GM11168 (cell line): ENCODE data around the gene PRPF18.

Experiments used
- in situ Hi-C: fragments of 300-500 bp; cut with MboI; formaldehyde crosslinking; loops from one replicate; pipeline ENCODE4 v1.12.0; 2022; ENCODE audit warnings: low sequenced_read_pairs; ENCODE audit not compliant: unreplicated experiment

The PRPF18 gene

GRCh38 chr10:13636776-13637175, 50.0 kb downstream of the PRPF18 start:
- in situ Hi-C loops: no loop called here

DNA sequence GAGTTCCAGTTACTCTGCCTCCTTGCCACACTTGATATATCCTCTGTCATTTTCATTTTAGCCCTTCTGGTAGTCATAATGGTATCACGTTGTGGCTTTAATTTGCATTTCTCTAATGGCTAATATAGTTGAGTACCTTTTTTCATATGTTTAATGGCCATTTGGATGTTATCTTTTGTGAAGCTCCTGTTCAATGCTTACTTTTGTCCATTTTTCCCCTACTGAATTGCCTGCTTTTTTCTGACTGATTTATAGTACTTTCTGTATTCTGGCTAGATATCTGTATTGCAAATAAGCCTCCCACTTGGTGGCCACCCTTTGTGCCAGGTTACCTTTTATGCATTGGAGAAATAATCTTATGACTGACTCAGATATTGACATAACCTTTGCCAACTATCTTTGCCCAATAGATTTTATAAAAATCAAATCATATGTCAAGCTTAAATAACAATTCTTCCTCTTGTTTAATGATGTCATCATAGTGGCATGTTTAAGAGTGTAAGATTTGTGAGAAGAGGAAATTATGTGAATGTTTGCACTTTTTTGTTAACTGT, 50.6 kb downstream of the PRPF18 start:
- in situ Hi-C loops: no loop called here

- in situ Hi-C loops: no loop called here
Observed at GRCh38 chr10:13637894-13638293, 51.1 kb downstream of the PRPF18 start.

- in situ Hi-C loops: no loop called here
Observed at GRCh38 chr10:13642293-13642692, 55.5 kb downstream of the PRPF18 start.

DNA sequence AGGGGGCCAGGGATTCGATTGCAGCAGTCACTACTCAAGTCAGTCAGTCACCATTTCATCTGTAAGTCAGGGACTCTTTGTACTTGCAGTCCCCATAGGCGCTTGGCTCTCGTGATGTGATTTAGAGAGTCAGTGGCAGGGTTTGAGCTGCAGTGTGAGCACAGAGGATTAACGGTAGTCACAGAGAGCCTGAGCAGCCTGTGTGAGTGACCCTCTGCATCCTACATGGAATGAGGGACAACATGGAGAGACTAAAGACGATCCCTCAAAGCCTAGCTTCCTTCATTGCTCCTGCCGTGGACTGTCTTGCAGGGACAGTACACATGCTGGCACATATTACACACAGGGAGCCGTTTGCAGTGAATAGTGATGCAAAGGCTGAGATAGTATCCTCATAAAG, 56.3 kb downstream of the PRPF18 start:
- in situ Hi-C loops: no loop called here

DNA sequence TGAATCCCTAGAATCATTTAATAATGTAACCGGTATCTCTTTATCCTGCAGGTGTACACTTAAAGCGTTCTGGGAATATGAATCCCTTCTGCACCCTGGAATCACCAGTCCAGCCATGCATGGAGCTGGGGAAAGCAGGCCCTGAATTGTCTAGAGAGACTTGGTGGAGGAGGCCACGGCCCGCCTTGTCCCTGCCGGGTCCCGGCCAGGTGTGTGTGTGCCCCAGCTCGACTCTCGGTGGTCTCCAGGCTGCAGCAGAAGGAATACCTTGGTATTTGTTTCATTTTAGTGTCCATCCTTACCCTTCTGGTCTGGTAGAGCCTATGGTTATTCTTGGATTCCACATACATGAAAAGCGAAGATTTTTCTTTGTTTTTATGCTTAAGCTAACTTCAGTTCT, 58.1 kb downstream of the PRPF18 start:
- in situ Hi-C loops: loop anchor here (5.0 kb wide), 1 partner anchor 132 kb away; no protein-coding TSS in a partner anchor

GRCh38 chr10:13648425-13648824, 61.7 kb downstream of the PRPF18 start:
- in situ Hi-C loops: loop anchor here (5.0 kb wide), 1 partner anchor 129 kb away; no protein-coding TSS in a partner anchor

GRCh38 chr10:13649844-13650520, 63.2 kb downstream of the PRPF18 start:
- in situ Hi-C loops: loop anchor here (5.0 kb wide), 1 partner anchor 127 kb away; no protein-coding TSS in a partner anchor

DNA sequence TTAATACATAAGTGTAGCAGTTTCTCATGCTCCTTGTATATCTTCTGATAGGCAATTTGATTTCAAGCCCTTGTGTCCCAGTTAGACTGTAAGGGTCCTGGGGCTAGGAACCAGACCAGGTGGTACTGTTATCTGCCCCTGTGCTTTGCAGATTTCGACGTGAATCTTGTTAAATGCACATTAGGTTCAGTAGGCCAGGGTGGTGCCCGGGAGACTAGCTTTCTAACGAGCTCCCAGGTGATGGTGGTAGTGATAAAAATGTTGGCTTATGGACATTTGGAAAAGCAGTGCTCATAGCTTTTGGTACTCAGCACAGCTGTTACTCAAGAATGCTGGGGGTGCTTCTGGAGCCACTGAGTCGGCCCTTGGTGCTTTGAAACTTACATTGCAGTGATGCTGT, 64.2 kb downstream of the PRPF18 start:
- in situ Hi-C loops: no loop called here

GRCh38 chr10:13651969-13652720, 65.4 kb downstream of the PRPF18 start:
- in situ Hi-C loops: no loop called here

DNA sequence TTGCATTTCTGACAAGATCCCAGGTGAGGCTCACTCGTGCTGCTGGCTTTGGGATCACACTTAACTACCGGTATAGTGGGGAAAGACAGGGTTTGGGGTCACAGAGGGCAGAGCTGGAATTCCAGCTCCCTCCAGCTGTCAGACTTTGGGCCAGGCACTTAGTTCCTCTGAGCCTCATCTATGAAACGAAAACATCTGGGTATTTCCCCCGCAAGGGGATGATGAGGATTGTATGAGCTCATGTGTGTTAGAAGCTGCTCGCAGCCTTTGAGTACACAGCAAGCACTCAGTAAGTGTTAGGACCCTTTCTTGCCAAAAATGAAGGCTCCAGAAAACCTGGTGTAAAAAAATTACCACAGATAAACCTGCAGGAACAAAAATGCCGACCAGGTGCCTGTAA, 66.1 kb downstream of the PRPF18 start:
- in situ Hi-C loops: no loop called here

DNA sequence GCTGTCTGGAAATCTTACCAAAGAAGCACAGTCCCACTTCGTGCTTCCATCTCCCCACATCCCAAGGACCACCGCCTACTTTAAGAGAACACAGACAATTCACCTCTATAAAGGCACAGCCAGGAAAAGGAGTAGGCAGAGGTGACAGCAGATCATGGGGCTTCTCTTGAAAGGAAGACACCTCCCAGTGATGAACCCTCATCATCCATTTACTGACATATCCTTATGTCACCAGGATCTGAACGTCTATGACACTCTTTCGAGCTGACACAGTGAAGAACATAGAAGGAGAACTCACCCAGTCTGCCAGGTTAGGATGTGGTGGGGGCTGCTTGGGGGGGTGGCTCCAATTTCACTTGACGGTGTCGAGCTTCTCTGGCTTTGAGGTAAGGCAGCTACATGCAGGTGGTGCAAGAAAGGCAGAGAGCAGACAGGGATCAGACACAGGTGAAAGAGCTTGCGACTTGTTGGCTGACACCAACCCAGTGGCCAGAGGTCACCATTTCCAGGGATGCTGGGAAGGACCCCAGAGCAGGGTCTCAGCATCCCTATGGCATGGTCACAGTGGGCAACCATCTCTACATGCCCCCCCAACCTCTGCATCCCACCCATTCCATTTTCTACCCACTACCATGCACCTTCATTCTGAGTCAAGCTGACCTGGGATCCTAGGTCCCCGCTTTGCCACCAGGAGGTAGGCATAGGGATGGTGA, 67.5 kb downstream of the PRPF18 start:
- in situ Hi-C loops: no loop called here

GRCh38 chr10:13654846-13655245, 68.1 kb downstream of the PRPF18 start:
- in situ Hi-C loops: no loop called here

- in situ Hi-C loops: no loop called here
Observed at GRCh38 chr10:13656337-13657100, 69.8 kb downstream of the PRPF18 start.

DNA sequence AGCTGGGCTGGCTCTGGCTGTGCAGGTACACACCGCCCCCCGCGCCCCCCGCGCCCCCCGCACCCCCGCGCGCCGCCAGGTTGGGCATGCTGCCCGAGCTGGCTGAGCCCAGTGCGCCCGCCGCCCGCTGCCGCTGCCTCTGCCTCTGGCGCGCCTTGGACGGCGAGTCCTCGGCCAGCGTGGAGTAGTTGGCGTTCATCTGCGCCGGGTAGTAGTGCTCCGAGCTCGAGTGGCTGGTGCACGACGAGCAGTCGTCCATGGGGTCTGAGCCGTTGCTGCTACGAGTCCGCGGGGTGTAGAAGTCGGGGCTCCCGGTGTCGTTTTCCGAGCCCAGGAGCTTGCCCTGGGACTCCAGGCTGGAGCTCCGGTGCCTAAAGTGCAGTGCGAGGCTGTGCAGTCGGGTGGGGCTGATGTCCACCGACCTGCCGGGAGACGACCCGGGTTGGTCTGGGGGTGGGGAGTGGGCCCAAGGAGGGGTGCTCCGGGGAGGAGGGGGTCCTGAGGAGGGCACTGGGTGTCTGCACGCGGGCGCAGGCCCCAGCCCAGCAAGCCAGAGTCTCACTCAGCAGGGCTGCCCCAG, 70.4 kb downstream of the PRPF18 start:
- in situ Hi-C loops: no loop called here

GRCh38 chr10:13658264-13658663, 71.5 kb downstream of the PRPF18 start:
- in situ Hi-C loops: no loop called here

DNA sequence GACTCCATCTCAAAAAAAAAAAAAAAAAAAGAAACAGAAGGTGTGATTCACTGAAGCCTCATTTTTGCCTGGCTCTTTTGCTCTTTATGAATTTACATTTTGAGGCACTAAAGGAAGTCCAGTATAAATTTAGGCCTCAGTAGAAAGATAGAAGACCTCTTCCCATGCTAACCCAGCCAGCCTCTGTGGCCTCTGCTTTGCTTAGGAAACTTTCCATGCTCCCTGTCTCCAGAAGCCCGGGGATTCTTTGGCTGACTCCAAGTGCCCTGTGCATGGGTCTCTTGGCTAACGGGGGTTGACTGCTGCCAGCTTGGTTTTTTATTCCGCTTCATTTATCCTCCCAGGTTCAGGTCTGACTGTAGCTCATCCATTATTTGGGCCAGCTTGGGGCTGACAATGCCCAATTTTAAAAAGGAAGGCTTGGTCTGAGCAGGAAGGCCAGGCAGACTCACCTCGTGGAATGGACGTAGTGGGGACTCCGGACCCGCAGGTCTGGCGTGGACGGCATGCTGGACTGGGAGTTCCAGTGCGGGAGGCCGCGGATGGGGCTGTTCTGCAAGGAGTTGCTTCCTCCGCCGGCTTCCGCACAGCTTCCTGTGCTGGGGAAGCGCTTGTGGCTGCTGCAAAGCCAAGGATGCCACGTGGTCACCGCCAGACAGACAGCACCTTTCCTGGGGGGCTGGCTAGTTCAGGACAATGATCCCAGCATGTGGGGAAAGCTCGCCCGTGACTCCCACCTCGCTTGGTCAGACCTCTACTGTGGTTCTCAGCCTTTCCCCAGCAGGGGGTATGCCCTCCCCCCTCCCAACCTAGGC, 72.3 kb downstream of the PRPF18 start:
- in situ Hi-C loops: no loop called here

DNA sequence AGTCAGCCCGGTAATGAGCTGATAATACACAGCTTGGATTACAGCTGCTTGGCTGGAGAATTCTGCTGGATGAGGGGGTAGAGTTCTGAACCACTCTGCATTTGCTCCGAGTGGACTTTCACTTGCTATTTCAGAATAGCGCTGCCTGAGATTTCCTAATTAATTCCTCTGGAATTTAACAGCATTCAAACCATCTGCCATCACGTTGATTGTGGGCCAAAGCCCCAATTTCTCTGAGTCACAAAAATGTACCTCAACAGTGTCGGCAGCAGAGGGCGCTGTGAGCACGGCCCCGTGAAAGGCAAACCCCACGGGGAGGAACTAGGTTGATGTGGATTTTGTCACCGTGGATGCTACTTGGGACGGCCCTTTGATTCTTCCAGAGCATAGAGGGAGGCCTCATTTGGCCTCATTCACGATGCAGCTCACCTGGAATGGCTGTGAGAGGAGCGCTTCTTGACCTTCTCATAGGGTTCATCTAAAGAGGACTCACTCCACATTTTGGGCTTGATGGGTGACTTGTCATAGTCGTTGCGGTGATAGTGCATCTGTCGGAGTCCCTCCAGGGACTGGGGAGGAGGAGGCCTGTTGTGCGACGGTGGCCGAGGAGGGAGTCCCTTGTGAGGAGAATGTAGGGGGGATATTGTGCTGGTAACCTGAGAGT, 73.3 kb downstream of the PRPF18 start:
- in situ Hi-C loops: no loop called here
